NCI-H2227 (cell line): ENCODE data around the gene GAN.

Experiments used
- DNase-seq: peaks from one replicate; lab custom pipeline; 2025; ENCODE audit not compliant: unreplicated experiment; lab: John Stamatoyannopoulos, UW

The GAN gene

GRCh38 chr16:81424771-81425170 is 110.0 kb downstream of the GAN start:
- no peak for DNase-seq

- no peak for DNase-seq
Observed at GRCh38 chr16:81427219-81427618, 112.5 kb downstream of the GAN start.

- no peak for DNase-seq
Observed at GRCh38 chr16:81429045-81429521, 114.3 kb downstream of the GAN start.

- no peak for DNase-seq
Observed at GRCh38 chr16:81431554-81432353, 117.0 kb downstream of the GAN start.

GRCh38 chr16:81432937-81433557 is 118.3 kb downstream of the GAN start:
- no peak for DNase-seq

- DNase-seq, result no peak
Observed at GRCh38 chr16:81435103-81435502, 120.3 kb downstream of the GAN start.

GRCh38 chr16:81435567-81435966 is 120.8 kb downstream of the GAN start:
- no peak for DNase-seq

- no peak for DNase-seq
Observed at GRCh38 chr16:81436386-81436785, 121.6 kb downstream of the GAN start.

GRCh38 chr16:81437865-81438264 is 123.1 kb downstream of the GAN start:
- no peak for DNase-seq
